Suppressor macrophage treated with lipopolysaccharide for 4 hours (primary cell): Measurements from ENCODE around the gene GBGT1.
"Not testable (repeated sequence)": the region's sequence is repeated elsewhere in the genome, so short reads cannot be mapped to it uniquely, and the experiment has no call there.

Source experiments
- DNase-seq: peaks from one replicate; pipeline ENCODE4 v3.0.0-alpha.2; 2020

Gene GBGT1

GRCh38 chr9:133163504-133164172 lies at the start of gene GBGT1:
Gene GBGT1, minus strand, starts transcription at chr9:133163914. Its CDS starts 1,502 bp downstream, at chr9:133162412.
- DNase-seq: peak; percentile 70

GRCh38 chr9:133210609-133211008 lies 46.9 kb upstream of the GBGT1 start:
- DNase-seq: no peak

- DNase-seq: no peak
Measured at GRCh38 chr9:133210202-133210532, 46.5 kb upstream of the GBGT1 start.

DNA sequence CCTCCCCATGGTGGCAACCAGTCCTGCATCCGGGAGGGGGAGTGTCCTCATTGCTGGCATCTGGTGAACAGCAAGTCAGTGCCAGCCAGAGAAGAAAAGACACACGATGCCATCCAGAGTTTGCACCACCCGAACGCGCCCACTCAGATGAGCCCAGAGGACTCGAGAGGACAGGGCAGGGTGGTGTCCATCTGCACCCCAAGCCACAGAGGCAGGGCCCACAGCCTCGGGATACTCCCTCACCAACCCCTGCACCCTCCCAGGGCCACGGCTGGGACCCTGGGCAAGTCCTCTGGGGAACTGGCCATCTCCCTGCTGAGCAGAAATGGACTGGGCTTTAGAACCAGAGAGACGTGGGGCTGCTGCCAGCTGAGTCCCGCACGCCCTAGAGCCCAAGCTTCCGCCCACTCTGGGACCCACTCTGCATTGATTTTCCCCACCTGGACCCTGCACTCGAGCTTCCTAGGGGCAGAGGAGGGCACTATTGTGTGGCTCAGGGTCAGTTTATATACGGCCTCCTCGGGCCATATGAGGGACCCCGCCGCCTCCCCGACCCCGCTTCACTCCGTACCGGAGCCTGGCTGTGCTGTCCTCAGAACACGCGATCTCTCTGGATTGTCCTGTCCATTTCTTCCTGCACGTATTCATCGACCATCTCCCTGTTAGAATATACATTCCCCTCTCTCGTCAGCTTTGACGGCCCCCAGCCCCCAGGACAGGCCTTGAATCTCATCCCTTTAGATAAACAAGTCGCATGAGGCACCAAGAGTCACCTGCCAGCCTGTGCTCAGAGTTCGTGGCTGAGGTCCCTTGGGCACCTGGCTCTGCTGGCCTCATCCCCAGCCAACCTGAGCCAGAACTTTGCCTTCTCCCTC lies 45.9 kb upstream of the GBGT1 start:
- DNase-seq: not testable (repeated sequence)

- DNase-seq: not testable (repeated sequence)
Measured at GRCh38 chr9:133208880-133209300, 45.2 kb upstream of the GBGT1 start, which contains the start of gene OBP2B. Gene OBP2B, minus strand, starts transcription at chr9:133209250. Its CDS starts 51 bp downstream, at chr9:133209199.

DNA sequence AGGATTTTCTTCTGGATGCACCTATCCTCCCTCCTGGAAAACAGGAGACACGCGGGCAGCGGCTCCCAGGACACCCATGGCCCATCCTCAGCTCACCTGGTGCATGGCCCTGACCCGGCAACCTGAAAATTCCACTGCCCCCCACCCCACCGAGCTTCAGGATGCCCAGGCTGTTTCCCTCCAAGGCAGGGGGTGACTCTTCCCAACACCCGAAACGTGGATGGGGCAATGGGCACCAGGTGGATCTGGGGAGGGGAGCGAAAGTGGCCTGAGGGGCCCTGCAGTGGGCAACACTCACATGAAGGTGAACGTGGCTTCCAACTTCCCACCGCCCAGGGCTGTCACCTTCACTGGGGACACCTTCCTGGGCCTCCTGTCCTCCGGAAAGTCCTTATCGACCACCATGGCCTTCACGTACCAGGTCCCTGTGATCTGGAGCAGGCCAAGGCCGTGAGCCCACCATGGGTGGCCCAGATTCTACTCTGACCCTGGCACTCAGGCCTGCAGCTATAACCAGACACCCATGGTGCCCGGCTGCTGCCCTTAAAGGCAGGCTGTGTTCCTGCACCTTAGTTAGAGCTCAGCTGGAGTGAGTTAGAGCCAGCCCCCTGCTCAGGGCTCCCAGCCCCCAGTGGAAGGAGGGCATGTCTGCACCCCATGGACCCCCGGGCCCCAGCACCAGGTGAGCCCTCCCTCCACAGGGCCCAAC lies 44.6 kb upstream of the GBGT1 start:
- not testable (repeated sequence) for DNase-seq

DNA sequence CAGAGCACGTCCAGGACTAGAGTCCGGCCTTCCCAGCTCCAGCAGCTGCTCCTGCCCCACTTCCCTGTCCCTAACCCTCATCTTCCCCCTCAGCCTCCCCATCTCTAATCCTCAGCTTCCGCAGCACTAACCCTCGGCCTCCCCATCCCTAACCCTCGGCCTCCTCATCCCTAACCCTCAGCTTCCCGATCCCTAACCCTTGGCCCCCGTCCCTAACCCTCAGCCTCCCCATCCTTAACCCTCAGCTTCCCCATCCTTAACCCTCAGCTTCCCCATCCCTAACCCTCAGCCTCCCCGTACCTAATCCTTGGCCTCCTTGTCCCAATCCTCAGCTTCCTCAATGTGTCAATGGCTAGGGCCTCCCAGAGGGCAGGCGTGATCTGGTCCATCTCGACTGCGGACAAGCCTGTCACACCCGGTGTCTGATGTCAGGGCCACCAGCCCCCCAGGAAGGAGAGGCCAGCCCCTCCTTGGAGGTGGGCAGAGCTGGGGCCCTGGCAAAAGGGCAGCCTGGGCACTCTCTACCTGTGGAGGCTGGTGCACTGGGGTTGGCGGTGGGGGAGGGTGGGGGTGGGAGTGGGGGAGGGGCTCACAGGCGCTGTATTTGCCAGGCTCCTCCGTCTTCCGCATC lies 43.9 kb upstream of the GBGT1 start:
- DNase-seq: no peak

DNA sequence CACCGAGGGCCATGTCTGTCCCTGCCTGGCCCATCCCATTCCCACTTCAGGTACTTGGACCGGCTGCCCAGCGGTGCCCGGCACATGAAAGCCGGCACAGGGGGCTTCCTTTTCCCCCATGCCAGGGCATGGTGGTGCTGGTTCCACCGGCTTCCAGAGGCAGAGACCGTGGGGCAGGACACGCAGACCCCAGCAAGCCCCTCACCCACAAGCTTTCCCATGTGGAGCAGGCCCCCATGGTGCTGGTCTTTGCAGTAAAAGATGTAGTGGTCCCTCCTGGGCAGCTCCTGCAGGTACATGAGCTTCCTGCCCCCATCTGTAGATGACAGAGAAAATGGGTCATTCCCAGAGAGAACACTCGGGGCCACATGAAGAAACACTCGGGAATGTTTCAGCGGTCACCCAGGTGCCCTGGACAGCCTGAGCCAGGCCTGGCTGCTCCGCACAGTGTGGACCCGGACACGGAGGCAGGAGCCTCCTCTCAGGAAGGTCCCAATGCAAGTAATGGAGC lies 43.4 kb upstream of the GBGT1 start:
- no peak for DNase-seq

DNA sequence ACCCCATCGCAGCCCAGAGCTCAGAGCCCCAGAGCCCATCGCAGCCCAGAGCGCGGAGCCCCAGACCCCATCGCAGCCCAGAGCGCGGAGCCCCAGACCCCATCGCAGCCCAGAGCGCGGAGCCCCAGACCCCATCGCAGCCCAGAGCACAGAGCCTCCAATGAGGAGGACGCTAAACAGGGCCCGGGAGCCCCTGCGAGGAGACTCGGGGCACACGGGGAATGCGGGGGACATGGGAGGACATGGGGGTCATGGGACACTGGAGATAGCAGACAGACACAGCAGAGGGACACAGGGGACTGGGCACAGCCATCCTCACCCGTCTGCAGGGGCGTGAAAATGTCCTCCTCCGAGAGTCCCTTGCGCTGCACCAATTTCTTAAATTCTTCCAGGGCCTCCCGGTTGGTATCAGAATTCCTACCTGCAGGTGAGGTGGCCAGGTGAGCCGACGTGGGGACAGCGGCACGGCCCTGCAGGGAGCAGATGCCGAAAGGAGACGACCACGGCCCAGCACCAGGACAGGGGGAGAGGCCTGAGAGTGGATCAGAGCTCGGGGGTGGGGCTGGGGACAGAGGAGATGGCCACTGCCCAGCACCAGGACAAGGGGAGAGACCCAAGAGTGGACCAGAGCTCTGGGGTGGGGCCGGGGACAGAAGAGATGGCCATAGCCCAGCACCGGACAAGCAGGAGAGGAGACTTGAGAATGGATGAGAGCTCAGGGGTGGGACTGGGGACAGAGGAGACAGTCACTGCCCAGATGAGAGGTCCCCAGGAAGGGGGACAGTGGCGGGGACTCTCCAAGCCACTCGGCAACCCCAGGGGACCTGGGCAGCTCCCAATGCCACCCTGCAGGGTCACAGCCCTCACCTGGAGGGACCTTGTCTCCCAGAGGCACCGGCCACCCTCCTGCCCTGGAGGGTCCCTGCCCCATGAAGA lies 42.5 kb upstream of the GBGT1 start:
- DNase-seq: no peak

DNA sequence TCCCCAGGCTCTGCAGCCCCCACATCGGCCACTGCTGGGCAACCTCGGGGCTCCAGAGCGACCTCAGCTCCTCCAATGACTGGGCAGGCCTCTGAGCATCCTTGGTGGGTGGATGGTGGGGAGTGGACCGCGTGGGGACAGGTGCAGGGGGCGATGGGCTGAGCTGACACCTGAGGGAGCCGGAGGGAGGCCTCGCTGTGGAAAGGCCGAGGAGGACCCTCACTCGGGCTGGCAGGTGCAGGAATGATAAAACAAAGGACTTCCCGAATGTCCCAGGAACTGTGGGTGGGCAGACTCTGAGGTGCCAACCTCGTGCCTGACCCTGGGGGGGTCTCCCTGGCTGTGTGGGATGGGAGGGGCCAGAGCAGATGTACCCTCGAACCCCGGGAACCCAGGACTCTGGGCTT lies 41.8 kb upstream of the GBGT1 start:
- not testable (repeated sequence) for DNase-seq

DNA sequence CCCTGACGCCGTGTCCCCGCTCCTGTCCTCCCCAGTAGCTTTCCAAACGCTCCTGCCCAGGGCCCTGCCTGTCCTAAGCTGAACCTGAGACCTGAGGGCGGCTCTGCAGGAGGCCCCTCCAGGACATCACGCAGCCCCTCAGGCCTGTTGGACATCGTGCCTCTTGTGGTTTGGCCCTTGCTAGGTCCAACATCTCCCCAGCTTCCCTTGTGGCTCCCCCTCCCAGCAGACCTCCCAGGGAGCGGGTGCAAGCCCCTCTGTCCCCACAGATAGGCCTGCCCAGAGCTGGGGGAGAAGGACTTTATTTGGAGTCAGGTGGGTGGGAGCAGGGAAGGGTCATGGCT lies 41.3 kb upstream of the GBGT1 start:
- DNase-seq: no peak

GRCh38 chr9:133204335-133204992 lies 40.8 kb upstream of the GBGT1 start:
- DNase-seq: no peak

GRCh38 chr9:133203506-133204075 lies 39.9 kb upstream of the GBGT1 start:
- DNase-seq: no peak

DNA sequence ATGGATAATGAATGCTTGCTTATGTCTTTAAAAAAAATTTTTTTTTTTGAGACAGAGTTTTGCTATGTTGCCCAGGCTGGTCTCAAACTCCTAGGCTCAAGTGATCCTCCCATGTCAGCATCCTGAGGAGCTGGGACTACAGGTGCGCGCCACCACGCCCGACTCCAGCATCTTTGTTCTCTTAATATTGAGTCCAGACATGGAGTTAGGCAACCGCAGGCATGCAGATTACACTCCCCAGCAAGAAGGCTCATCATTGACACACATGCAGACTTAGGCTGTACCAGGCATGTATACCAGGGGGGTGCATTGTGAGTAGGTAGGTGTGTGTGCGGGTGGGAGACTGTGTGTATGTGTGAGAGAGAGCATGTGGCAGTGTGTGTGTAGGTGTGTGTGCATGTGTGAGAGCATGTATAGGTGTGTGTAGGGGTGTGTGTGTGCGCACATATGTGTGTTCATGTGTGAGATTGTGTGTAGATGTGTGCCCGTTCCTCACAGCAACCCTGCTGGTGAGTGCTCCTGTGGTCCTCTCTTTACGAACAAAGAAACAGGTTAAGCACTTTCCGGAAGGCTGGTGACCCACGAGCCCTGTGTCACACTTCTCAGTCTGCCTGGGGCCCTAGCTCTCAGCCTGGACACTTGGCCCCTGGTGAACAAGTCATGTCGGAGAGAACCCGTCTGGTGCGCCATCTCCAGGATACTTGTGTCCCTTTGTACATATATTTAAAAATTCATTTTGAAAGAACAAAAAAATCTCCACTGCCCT lies 39.2 kb upstream of the GBGT1 start:
- no peak for DNase-seq

- DNase-seq: no peak
Measured at GRCh38 chr9:133202145-133202513, 38.4 kb upstream of the GBGT1 start.

DNA sequence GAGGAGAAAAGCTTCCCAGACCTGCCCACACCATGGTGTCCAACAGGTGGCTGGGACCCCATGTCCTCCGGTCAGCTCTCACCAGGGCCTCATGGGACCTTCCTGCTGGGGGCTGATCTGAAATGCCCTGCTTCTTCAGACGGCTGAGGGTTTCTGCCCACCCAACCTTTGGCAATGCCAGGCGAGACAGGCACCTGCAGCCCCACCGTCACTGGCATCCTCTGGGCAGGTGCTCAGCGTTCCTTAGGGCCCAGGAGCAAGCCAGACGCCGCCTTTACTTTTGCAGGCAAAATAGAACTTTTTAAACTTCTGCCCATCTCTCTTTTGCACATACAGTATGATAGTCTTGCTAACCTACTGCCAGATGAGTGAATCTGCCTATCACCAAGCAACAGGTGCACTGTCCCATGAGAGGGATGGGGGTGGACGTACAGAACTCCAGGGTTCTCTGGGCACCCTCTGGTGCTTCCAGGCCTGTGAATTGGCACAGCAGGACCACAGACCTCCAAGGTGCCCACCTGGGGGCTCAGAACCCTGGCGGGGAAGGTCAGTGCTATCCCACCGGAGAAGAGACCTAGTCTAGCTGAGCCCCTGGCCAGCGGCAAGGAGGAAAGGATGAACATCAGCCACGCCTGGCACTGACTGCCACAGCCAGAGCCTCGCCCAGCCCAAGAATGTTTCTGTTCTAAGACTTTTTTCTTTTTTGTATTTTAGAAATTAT lies 37.9 kb upstream of the GBGT1 start:
- DNase-seq: no peak

GRCh38 chr9:133200631-133201030 lies 36.9 kb upstream of the GBGT1 start:
- no peak for DNase-seq

- DNase-seq: no peak
Measured at GRCh38 chr9:133199648-133200321, 36.1 kb upstream of the GBGT1 start.

DNA sequence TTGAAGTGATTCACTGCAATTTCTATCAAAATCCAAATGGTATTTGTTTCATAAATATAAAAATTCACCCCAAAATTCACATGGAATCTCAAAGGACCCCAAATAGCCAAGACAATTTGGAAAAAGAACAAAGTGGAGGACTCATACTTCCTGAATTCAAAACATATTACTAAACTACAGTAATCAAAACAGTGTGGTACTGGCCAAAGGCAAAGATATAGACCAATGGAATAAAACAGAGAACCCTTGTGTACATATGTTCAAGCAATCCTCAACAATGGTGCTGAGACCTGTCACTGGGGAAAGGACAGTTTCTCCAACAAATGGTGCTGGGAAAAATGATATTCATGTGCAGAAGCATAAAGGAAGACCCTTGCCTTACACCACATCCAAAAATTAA lies 31.3 kb upstream of the GBGT1 start:
- no peak for DNase-seq
